ENCODE data around the gene HDAC7. TPM values are rescaled to one million over a fixed set of nuclear protein-coding genes. Genes with fewer than 3 reads are reported as not detected.

Gene HDAC7
- total RNA-seq, 1 experiment from 2014 or later = 44.2 TPM

DNA sequence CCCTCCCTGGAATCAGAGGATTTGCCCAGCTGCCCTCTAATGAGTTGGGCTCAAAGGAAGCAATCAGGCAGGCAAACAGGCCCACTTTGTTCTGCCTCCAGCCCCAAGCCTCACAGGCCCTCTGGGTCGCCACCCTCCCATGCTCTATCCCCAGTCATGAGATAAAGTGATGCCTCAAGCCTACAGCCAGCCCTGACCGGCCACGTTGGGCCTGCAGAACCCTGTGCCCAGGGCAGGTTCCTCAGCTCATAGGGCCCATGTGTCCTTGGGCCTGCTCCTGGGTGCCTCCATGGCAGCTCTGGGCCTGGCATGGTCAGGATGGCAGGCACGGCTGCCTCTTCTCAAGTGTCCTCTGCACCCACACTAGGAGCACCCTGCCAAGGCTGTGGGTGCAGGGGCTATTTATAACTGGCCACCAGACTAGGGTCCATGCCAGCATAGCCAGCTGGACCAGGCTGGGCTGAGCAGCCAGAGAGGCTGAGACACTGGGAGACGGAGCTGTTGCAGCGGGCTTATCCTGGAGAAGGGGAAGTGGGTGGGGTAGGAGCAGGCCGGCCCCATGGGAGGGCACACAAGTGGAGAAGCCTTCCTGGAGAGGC, 20.2 kb downstream of the HDAC7 start:
- ATAC-seq = no peak
- H4K20me1 ChIP-seq (ENCODE audit: low read length) = peaks cover 12% of the 10 kb centered on the region; the same call in 1 of the 2 replicates

DNA sequence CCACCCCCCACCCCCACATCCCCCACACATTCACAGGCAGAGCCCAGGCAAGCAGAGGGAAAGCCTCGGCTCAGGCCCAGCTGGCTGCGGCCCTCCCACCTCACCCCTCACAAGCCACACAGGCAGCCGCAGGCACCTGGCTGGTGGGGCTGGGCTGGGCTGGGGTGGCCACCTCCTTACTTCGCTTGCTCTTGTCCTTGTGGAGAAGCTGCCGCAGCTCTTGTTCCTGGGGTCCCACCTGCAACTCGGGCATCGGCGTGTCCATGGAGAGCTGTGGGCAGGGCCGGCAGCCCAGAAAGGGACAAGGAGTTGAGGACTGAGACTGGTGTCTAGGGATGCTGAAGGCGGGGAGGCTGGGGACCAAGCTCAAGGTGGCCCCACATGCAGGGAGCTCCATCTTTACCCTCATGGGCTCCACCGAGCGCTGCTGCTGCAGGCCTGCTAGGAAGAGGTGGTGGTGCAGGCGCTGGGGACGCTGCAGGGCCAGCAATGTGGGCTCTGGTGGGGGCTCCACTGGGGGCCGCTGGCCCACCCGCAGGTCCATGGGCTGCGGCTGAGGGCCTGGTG, 21.2 kb downstream of the HDAC7 start:
- Histone ChIP-seq H3F3A (ENCODE audit: low read length, unreplicated experiment) (no peaks in the 10 kb centered on the region), H3K27ac (ENCODE audit: low read length) (no peak overlapping the region), H3K36me3 (ENCODE audit: low read depth, low read length) (peaks cover 11% of the 10 kb centered on the region; the same call in 1 of the 2 replicates), H4K20me1 (ENCODE audit: low read length) (peaks cover 7% of the 10 kb centered on the region; the same call in 1 of the 2 replicates), H3K4me1 (ENCODE audit: insufficient read depth, low read length) (no peaks in the 10 kb centered on the region), H3K9ac (ENCODE audit: low read length) (no peak overlapping the region), H3K79me2 (ENCODE audit: low read length) (peaks cover 38% of the 10 kb centered on the region), H3K4me2 (ENCODE audit: low read length) (no peak overlapping the region), H3K4me3 (ENCODE audit: low read length) (no peak overlapping the region), H3K9me2 (replicated peaks; ENCODE audit: low read length) (no peaks in the 10 kb centered on the region), H3K9me3 (ENCODE audit: low read length) (no peaks in the 10 kb centered on the region), H2AFZ (ENCODE audit: low read length) (no peak overlapping the region), H3K27me3 (ENCODE audit: low read length) (no peaks in the 10 kb centered on the region)
- ChIA-PET POLR2A (ENCODE audit: unreplicated experiment) (no interaction called here), CTCF (interaction anchor here (1.4 kb wide), 1 partner anchor 40 kb away, joined by 15 read pairs; no protein-coding TSS in a partner anchor)
- TF ChIP-seq EZH2 (IDR thresholded peaks at IDR 0.05; ENCODE audit: low read length, unreplicated experiment) (no peak), EZH2phosphoT487 (IDR thresholded peaks at IDR 0.05; ENCODE audit: borderline replicate concordance, low read length) (no peak)
- DNase-seq (no peak), ATAC-seq (no peak)
- BruUV-seq (replicated peaks) = no TSS peak
- intact Hi-C loops (cut with micrococcal nuclease) = no loop called here

More for the DNA sequence above, 20.2 kb downstream of the HDAC7 start:
- ChIA-PET POLR2A (ENCODE audit: unreplicated experiment) (no interaction called here), CTCF (no interaction called here)
- TF ChIP-seq, protein P1, sequence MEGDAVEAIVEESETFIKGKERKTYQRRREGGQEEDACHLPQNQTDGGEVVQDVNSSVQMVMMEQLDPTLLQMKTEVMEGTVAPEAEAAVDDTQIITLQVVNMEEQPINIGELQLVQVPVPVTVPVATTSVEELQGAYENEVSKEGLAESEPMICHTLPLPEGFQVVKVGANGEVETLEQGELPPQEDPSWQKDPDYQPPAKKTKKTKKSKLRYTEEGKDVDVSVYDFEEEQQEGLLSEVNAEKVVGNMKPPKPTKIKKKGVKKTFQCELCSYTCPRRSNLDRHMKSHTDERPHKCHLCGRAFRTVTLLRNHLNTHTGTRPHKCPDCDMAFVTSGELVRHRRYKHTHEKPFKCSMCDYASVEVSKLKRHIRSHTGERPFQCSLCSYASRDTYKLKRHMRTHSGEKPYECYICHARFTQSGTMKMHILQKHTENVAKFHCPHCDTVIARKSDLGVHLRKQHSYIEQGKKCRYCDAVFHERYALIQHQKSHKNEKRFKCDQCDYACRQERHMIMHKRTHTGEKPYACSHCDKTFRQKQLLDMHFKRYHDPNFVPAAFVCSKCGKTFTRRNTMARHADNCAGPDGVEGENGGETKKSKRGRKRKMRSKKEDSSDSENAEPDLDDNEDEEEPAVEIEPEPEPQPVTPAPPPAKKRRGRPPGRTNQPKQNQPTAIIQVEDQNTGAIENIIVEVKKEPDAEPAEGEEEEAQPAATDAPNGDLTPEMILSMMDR (conservative IDR thresholded peaks at IDR 0.05; ENCODE audit: low read depth, low read length) = no peak
- TF ChIP-seq EZH2phosphoT487 (IDR thresholded peaks at IDR 0.05; ENCODE audit: borderline replicate concordance, low read length) = no peak
- no peak for TF ChIP-seq EZH2 (IDR thresholded peaks at IDR 0.05; ENCODE audit: low read length, unreplicated experiment)
- Histone ChIP-seq H3K9me2 (replicated peaks; ENCODE audit: low read length) (no peaks in the 10 kb centered on the region), H3K27me3 (ENCODE audit: low read length) (no peaks in the 10 kb centered on the region), H3K27ac (ENCODE audit: low read length) (no peak overlapping the region), H3K4me3 (ENCODE audit: low read length) (no peak overlapping the region), H3K9me3 (ENCODE audit: low read length) (no peaks in the 10 kb centered on the region), H3K9ac (ENCODE audit: low read length) (no peak overlapping the region), H3K4me1 (ENCODE audit: insufficient read depth, low read length) (no peaks in the 10 kb centered on the region), H3F3A (ENCODE audit: low read length, unreplicated experiment) (no peaks in the 10 kb centered on the region), H3K79me2 (ENCODE audit: low read length) (peaks cover 48% of the 10 kb centered on the region), H2AFZ (ENCODE audit: low read length) (no peak overlapping the region), H3K4me2 (ENCODE audit: low read length) (no peak overlapping the region), H3K36me3 (ENCODE audit: low read depth, low read length) (peaks cover 5% of the 10 kb centered on the region; the same call in 1 of the 2 replicates)
- intact Hi-C loops (cut with micrococcal nuclease) = no loop called here
- no peak for DNase-seq
- no TSS peak for BruUV-seq (replicated peaks)

DNA sequence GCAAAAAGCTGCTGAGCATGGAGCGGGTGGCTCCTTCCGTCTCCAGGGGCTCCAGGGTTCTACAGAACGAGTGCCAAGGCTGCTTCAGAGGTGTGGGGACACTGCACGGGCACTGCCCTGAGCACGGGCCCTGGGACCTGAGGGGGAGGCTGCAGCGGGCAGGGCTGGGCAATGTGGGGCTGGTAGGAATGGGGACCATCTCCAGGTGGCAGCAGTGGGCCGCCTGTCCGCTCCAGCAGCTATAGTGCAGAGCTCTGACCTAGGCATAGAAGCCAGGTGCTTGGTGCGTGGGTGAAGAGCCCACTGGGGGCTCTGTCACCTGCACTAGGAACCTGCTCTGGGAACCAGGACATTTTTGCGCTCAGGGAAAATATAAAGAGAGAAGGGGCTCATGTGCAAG, 22.3 kb downstream of the HDAC7 start:
- ChIA-PET CTCF (interaction anchor here (1.4 kb wide), 1 partner anchor 41 kb away, joined by 15 read pairs; no protein-coding TSS in a partner anchor), POLR2A (ENCODE audit: unreplicated experiment) (no interaction called here)
- no peaks in the 10 kb centered on the region for H3F3A ChIP-seq (ENCODE audit: low read length, unreplicated experiment)
- no peak for TF ChIP-seq EZH2 (IDR thresholded peaks at IDR 0.05; ENCODE audit: low read length, unreplicated experiment)
- TF ChIP-seq EZH2phosphoT487 (IDR thresholded peaks at IDR 0.05; ENCODE audit: borderline replicate concordance, low read length) = no peak
- TF ChIP-seq, protein P1 (conservative IDR thresholded peaks at IDR 0.05; ENCODE audit: low read depth, low read length) = peak; percentile 56
- H2AFZ ChIP-seq (ENCODE audit: low read length) = no peak overlapping the region
- peaks cover 7% of the 10 kb centered on the region; the same call in 1 of the 2 replicates for H4K20me1 ChIP-seq (ENCODE audit: low read length)
- H3K27me3 ChIP-seq (ENCODE audit: low read length) = no peaks in the 10 kb centered on the region
- H3K9ac ChIP-seq (ENCODE audit: low read length) = no peak overlapping the region
- H3K9me2 ChIP-seq (replicated peaks; ENCODE audit: low read length) = no peaks in the 10 kb centered on the region
- H3K79me2 ChIP-seq (ENCODE audit: low read length) = peaks cover 28% of the 10 kb centered on the region
- peaks cover 15% of the 10 kb centered on the region; the same call in 1 of the 2 replicates for H3K36me3 ChIP-seq (ENCODE audit: low read depth, low read length)
- peak; percentile 65 for ATAC-seq
- H3K4me1 ChIP-seq (ENCODE audit: insufficient read depth, low read length) = no peaks in the 10 kb centered on the region
- H3K27ac ChIP-seq (ENCODE audit: low read length) = no peak overlapping the region
- peak; percentile 20 for DNase-seq
- H3K4me2 ChIP-seq (ENCODE audit: low read length) = no peak overlapping the region
- intact Hi-C loops (cut with micrococcal nuclease) = loop anchor here (1.0 kb wide), 1 partner anchor 40 kb away; no protein-coding TSS in a partner anchor
- no TSS peak for BruUV-seq (replicated peaks)
- H3K4me3 ChIP-seq (ENCODE audit: low read length) = no peak overlapping the region
- H3K9me3 ChIP-seq (ENCODE audit: low read length) = no peaks in the 10 kb centered on the region

Data from PC-3 (cell line).